MM.1S (cell line): Measurements from ENCODE around the gene CALM1.

ENCODE experiments used
- DNase-seq: peaks from one replicate; pipeline ENCODE4 v3.0.0-alpha.2; 2015
- H2AFZ ChIP-seq: fragments of 300-600 bp; sonication (generic); 2 replicates; pipeline ENCODE4 v1.6.0; 2016; ENCODE audit warnings: antibody characterized with exemption, low read length
- H3F3A ChIP-seq: fragments of 300-600 bp; sonication (generic); 2 replicates; pipeline ENCODE4 v1.6.1; 2016; ENCODE audit warnings: mild to moderate bottlenecking, antibody characterized with exemption, low read length, moderate library complexity, mixed read lengths; ENCODE audit not compliant: insufficient read depth
- H3K27ac ChIP-seq: fragments of 300-600 bp; sonication (generic); 2 replicates; pipeline ENCODE4 v1.5.1; 2016; ENCODE audit warnings: mild to moderate bottlenecking, low read length
- H3K27me3 ChIP-seq: fragments of 300-600 bp; sonication (generic); replicated peaks from 2 replicates; pipeline ENCODE4 v1.6.0; 2016; ENCODE audit warnings: low read length; ENCODE audit not compliant: insufficient read depth
- H3K36me3 ChIP-seq: fragments of 300-600 bp; sonication (generic); replicated peaks from 2 replicates; pipeline ENCODE4 v1.6.1; 2016; ENCODE audit warnings: mild to moderate bottlenecking, low read length, mixed read lengths; ENCODE audit not compliant: insufficient read depth
- H3K4me1 ChIP-seq: fragments of 300-600 bp; sonication (generic); 2 replicates; pipeline ENCODE4 v1.6.1; 2016; ENCODE audit warnings: low read length, mixed read lengths
- H3K4me2 ChIP-seq: fragments of 300-600 bp; sonication (generic); 2 replicates; pipeline ENCODE4 v1.6.0; 2016; ENCODE audit warnings: low read depth, low read length
- H3K4me3 ChIP-seq: fragments of 300-600 bp; sonication (generic); 2 replicates; pipeline ENCODE4 v1.5.1; 2016; ENCODE audit warnings: low read length, mixed read lengths
- H3K79me2 ChIP-seq: fragments of 300-600 bp; sonication (generic); 2 replicates; pipeline ENCODE4 v1.6.1; 2016; ENCODE audit warnings: mixed run types, low read length, mixed read lengths
- H3K9ac ChIP-seq: fragments of 300-600 bp; sonication (generic); 2 replicates; pipeline ENCODE4 v1.6.1; 2016; ENCODE audit warnings: low read length, mixed read lengths
- H3K9me2 ChIP-seq: fragments of 300-600 bp; sonication (generic); replicated peaks from 2 replicates; pipeline ENCODE4 v1.6.1; 2016; ENCODE audit warnings: mild to moderate bottlenecking, low read length, mixed read lengths; ENCODE audit not compliant: insufficient read depth
- H3K9me3 ChIP-seq: fragments of 300-600 bp; sonication (generic); replicated peaks from 2 replicates; pipeline ENCODE4 v1.6.1; 2016; ENCODE audit warnings: mild to moderate bottlenecking, low read length, mixed read lengths; ENCODE audit not compliant: insufficient read depth
- H4K20me1 ChIP-seq: fragments of 300-600 bp; sonication (generic); 2 replicates; pipeline ENCODE4 v1.6.1; 2016; ENCODE audit warnings: mild to moderate bottlenecking, low read length, moderate library complexity, mixed read lengths; ENCODE audit not compliant: insufficient read depth
- CTCF ChIP-seq: fragments of 300-600 bp; sonication (generic); IDR thresholded peaks from 2 replicates; pipeline ENCODE4 v1.5.1; 2016; ENCODE audit warnings: antibody characterized with exemption, low read length, mixed read lengths
- EZH2 ChIP-seq: fragments of 300-600 bp; sonication (generic); optimal IDR thresholded peaks from 2 replicates; pipeline ENCODE3; 2017; ENCODE audit warnings: low read depth, mild to moderate bottlenecking, antibody characterized with exemption, low read length, mixed read lengths
- EZH2phosphoT487 ChIP-seq: fragments of 300-600 bp; sonication (generic); IDR thresholded peaks from 2 replicates; pipeline ENCODE4 v1.6.1; 2018; ENCODE audit warnings: antibody characterized with exemption, low read length

The CALM1 gene

GRCh38 chr14:90418053-90418452 lies 21.2 kb downstream of the CALM1 start:
- H3K4me1 ChIP-seq, result no peaks in the 10 kb centered on the region
- no peaks in the 10 kb centered on the region for H4K20me1 ChIP-seq
- DNase-seq, result no peak
- H3K4me3 ChIP-seq, result no peak overlapping the region
- H3K9me3 ChIP-seq, result no peaks in the 10 kb centered on the region
- H3K27ac ChIP-seq, result no peak overlapping the region
- no peaks in the 10 kb centered on the region for H3K27me3 ChIP-seq
- no peaks in the 10 kb centered on the region for H3K79me2 ChIP-seq
- H3K9ac ChIP-seq, result no peak overlapping the region
- H3K36me3 ChIP-seq, result no peaks in the 10 kb centered on the region
- H2AFZ ChIP-seq, result no peak overlapping the region
- no peaks in the 10 kb centered on the region for H3K9me2 ChIP-seq
- TF ChIP-seq CTCF (no peak), EZH2phosphoT487 (no peak), EZH2 (no peak)
- H3K4me2 ChIP-seq, result no peak overlapping the region
- no peaks in the 10 kb centered on the region for H3F3A ChIP-seq

GRCh38 chr14:90419200-90419599 lies 22.4 kb downstream of the CALM1 start:
- Histone ChIP-seq H3K27me3 (no peaks in the 10 kb centered on the region), H3K9me2 (no peaks in the 10 kb centered on the region), H3K9ac (no peak overlapping the region), H3K4me3 (no peak overlapping the region), H3K36me3 (no peaks in the 10 kb centered on the region), H4K20me1 (no peaks in the 10 kb centered on the region), H3K9me3 (no peaks in the 10 kb centered on the region), H3F3A (no peaks in the 10 kb centered on the region), H2AFZ (no peak overlapping the region), H3K4me1 (no peaks in the 10 kb centered on the region), H3K27ac (no peak overlapping the region), H3K4me2 (no peak overlapping the region), H3K79me2 (no peaks in the 10 kb centered on the region)
- no peak for DNase-seq
- no peak for TF ChIP-seq CTCF
- TF ChIP-seq EZH2, result no peak
- no peak for TF ChIP-seq EZH2phosphoT487

DNA sequence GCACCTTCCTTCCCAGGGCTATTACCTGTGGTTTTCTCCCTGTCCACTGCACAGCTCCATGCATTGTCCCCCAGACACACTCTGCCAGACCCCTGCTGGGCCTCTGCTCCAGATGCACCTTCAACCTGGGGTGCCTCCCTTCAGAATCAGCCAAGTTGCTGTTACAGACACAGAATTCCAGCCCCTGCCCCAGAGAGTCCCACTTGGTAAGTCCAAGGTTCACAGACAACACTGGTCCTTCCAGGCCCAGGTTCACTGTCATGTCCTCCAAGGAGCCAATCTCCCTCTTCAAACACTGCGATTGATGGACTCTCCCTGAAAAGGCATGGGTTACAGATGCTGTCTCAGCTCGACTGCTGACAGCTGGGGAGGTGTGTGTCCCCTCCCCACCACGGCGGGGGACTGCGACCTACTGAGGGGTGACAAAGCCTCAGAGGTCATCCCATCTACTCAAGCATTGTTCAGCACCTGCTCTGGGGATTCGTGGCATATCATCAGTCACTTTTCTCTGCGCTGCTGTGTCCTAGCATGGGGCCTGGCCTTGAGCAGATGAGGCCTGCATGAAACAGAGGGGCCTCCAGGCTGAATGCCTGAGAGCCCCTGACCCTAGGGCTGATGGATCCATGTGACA lies 24.3 kb downstream of the CALM1 start:
- H3K4me2 ChIP-seq, result no peak overlapping the region
- no peaks in the 10 kb centered on the region for H3K9me3 ChIP-seq
- H4K20me1 ChIP-seq, result no peaks in the 10 kb centered on the region
- H3K27ac ChIP-seq, result no peak overlapping the region
- H3K27me3 ChIP-seq, result no peaks in the 10 kb centered on the region
- no peak overlapping the region for H3K4me3 ChIP-seq
- H2AFZ ChIP-seq, result no peak overlapping the region
- TF ChIP-seq EZH2phosphoT487 (no peak), EZH2 (no peak), CTCF (no peak)
- H3K9me2 ChIP-seq, result no peaks in the 10 kb centered on the region
- H3K9ac ChIP-seq, result no peak overlapping the region
- H3F3A ChIP-seq, result no peaks in the 10 kb centered on the region
- no peaks in the 10 kb centered on the region for H3K79me2 ChIP-seq
- no peak for DNase-seq
- H3K4me1 ChIP-seq, result no peaks in the 10 kb centered on the region
- no peaks in the 10 kb centered on the region for H3K36me3 ChIP-seq
